Natural killer cell treated with Interleukin-12 subunit alpha and Interleukin-12 subunit beta and Interleukin-15 and Interleukin-18, amount 100 ng/mL, for 72 hours (primary cell): ENCODE measurements around the gene KLHDC8A. TPM values are rescaled to one million over a fixed set of nuclear protein-coding genes. Genes with fewer than 3 reads are reported as not detected.

Experiments used
- ATAC-seq, 2 donors: fragments of 150-1000 bp; cut with Tn5 transposase in 1 of 2; sonication (Bioruptor Pico), chemical (Tn5 transposase) in 1 of 2; 2 replicates each; pipeline ENCODE4 v1.10.0; 2021
- DNase-seq: peaks from one replicate; pipeline ENCODE4 v3.0.0; 2022; ENCODE audit warnings: low spot score
- H3K27ac Mint-ChIP-seq, 2 donors: 1 replicate in 1 of 2; 2 replicates in 1 of 2; pipeline ENCODE4 v1.8.0; 2022; ENCODE audit warnings: mixed read lengths in 2 of 2, mild to moderate bottlenecking in 1 of 2, moderate library complexity in 1 of 2
- H3K27me3 Mint-ChIP-seq, 2 donors: 1 replicate in 1 of 2; 2 replicates in 1 of 2; pipeline ENCODE4 v1.8.0; 2022; ENCODE audit warnings: mixed read lengths in 2 of 2
- H3K36me3 Mint-ChIP-seq: one replicate; pipeline ENCODE4 v1.8.0; 2022; ENCODE audit warnings: mixed read lengths
- H3K4me1 Mint-ChIP-seq, 2 donors: 1 replicate in 1 of 2; 2 replicates in 1 of 2; pipeline ENCODE4 v1.8.0; 2022; ENCODE audit warnings: low read depth in 2 of 2, mixed read lengths in 2 of 2, mild to moderate bottlenecking in 1 of 2
- H3K4me3 Mint-ChIP-seq: one replicate; pipeline ENCODE4 v1.8.0; 2022; ENCODE audit warnings: mixed read lengths
- H3K9me3 Mint-ChIP-seq: 2 replicates; pipeline ENCODE4 v1.8.0; 2022; ENCODE audit warnings: mixed read lengths
- total RNA-seq, 2 donors: library from RNA; stranded (reverse); gene quantifications; one replicate each; pipeline ENCODE4 v1.2.3, GENCODE V29; 2022

The KLHDC8A gene
- total RNA-seq, 2 donors from 2014 or later: not detected

DNA sequence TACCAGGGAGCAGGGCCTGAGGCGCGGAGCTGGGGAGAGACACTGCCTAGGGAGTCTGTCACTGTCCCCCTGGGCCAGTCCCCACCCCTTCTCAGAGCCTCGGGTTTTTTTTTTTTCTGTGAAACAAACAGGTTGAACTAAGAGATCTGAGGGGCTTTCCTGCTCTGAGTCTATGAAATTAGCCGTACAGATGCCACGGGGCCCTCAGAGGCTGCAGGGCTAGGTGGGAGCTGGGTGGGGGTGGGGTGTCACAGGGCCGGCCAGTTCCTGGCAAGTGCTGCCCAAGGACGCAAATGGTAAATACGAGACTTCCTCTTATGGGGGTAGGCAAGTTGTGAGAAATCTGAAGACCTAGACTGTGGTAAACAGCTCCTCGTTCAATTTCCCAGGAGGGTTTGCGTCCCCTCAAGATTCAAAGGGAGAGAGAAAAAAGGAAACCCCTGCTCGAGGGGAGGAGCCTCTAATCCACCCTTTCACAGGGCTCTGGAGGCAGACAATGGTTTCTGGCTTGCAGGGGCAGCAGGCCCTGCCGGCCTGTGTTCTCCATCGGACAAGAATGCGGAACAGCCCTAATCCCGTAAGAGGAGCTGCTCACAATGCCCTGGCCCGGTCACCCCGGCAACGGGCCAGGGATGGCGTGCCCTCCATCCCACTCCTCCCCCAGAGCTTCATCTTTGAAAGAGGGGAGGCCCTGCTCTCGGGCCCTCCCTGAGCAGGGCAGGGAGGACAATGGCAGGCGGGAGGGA, 43.0 kb downstream of the KLHDC8A start:
- Mint-ChIP-seq H3K27me3 (no peaks in the 10 kb centered on the region), H3K36me3 (no peaks in the 10 kb centered on the region)

DNA sequence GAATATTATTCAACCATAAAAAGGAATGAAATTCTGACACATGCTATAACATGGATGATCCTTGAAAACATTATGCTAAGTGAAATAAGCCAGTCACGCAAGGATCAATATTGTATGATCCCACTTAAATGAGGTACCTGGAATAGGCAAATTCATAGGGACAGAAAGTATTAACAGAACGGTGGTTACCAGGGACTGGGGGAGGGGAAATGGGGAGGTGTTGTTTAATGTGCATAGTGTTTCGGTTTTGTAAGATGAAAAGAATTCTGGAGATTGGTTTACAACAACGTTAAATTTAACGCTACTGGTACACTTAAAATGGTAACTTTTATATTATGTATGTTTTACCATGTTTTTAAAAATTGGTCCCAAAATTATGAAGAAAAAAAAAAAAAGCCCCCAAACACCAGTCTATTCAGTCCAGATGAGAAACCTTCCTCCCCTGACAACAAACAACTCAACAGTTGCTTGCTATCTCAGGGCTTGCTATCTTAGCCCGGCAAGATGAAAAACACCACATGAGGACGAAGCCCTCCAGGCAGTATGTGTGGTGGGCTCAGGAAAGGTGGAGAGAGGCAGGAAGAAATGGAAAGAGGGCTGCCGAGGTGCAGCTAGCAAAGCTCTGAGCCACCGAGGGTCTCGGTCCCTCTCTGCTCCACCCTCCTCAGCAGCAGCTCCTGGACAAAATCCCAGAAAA, 43.7 kb downstream of the KLHDC8A start:
- DNase-seq: no peak

More for the DNA sequence above, 43.0 kb downstream of the KLHDC8A start:
- DNase-seq (peak; percentile 77), ATAC-seq (peak; percentile 88 to 89)
- H3K4me1 Mint-ChIP-seq: peaks cover 63 to 65% of the 10 kb centered on the region in 2 donors
- H3K9me3 Mint-ChIP-seq: no peaks in the 10 kb centered on the region
- H3K4me3 Mint-ChIP-seq: peak overlapping the region; percentile 86
- peak overlapping the region; percentile 71 to 93 for H3K27ac Mint-ChIP-seq

DNA sequence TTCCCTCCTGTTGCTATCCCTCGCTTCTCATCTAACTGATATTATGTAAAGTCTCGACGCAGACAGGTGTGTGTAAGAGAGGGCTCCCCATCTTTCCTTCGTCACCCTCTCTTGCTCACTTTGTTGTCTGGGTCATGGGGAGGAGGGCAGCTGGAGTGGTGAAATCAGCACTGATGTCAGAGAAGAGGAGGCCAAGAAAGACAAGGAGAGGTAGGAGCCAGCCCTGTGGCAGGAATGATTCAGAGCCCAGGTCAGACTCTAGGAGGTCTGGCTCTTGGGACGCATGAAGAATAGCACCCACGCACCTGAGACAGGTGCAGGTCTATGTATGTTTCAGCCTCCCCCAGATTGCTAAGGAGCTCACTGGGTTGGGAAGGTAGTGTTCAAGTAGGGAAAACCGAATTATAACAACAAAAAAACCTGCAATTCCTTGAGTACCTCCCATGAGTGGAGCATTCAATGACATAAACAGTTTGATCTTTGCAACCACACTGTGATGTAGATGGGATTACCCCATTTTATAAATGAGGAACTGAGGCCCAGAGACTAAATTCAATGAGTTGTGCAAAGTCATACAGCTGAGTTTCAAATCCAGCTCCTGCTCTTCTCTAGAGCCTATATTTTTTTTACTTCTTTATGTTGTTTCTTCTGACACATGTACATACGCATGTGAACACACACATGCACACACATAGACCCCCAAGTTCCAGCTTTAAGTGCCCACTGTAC, 45.6 kb downstream of the KLHDC8A start:
- Mint-ChIP-seq H3K27ac (peak overlapping the region in 1 of 2 donors; percentile 56), H3K27me3 (no peaks in the 10 kb centered on the region), H3K9me3 (no peaks in the 10 kb centered on the region), H3K4me1 (peaks cover 42 to 47% of the 10 kb centered on the region in 2 donors), H3K36me3 (no peaks in the 10 kb centered on the region), H3K4me3 (peak overlapping the region; percentile 6)
- DNase-seq (no peak), ATAC-seq (no peak)

More for the DNA sequence above, 43.7 kb downstream of the KLHDC8A start:
- peak overlapping the region; percentile 86 for H3K4me3 Mint-ChIP-seq
- peak overlapping the region; percentile 71 to 93 for H3K27ac Mint-ChIP-seq
- no peaks in the 10 kb centered on the region for H3K36me3 Mint-ChIP-seq
- H3K4me1 Mint-ChIP-seq: peaks cover 56 to 61% of the 10 kb centered on the region in 2 donors
- no peak for ATAC-seq
- H3K9me3 Mint-ChIP-seq: no peaks in the 10 kb centered on the region
- H3K27me3 Mint-ChIP-seq: no peaks in the 10 kb centered on the region

DNA sequence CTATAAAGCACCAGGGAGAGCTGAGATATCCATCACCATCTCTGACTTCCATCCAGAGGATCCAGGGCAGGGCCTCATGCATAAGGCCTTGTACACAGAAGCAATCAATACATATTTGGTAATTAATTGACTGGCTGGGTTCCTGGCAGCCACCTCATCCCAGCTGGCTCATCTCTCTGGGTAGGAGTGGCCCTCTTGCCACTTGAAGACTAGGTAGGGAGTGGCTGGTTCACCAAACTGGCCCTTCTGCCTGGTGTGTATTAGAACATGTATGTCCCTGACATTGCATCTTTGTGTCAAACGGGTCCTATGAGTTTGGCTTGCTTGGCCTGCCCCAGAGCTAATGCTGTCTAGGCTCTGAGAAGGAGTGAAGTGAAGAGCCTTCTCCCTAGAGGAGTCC, 47.0 kb downstream of the KLHDC8A start:
- Mint-ChIP-seq H3K9me3 (no peaks in the 10 kb centered on the region), H3K36me3 (no peaks in the 10 kb centered on the region), H3K4me1 (peaks cover 41 to 49% of the 10 kb centered on the region in 2 donors), H3K27ac (no peak overlapping the region), H3K4me3 (no peak overlapping the region), H3K27me3 (no peaks in the 10 kb centered on the region)
- no peak for DNase-seq
- no peak for ATAC-seq

DNA sequence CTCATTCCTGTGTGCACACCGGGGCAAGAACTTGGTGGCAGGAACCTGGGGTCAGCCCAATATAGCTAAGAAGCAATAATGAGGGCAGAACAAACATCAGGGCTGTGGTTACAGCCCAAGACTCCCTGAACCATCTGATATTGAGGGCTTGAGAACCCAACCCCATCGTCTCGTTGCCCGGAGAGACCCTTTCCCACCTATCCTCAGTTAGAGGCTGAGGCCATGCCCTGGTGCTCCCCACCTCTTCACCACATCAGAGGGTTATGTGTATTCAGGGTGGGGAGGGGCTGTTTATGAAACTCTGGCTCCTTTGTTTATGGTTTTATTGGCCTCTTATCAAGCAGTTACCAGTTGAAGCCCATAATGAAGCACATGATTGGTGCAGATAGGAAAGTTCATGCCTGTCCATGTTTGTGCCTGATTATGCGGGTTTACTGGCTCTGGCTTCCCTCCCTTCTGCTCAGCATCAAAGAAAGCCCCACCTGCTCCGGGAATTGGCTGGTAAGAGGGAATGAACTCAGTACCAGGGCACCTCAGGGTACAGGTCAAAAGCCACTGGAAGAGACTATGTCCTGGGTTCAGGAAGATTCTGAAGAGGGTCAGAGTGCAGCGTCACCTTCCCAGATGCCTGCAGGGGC, 49.7 kb downstream of the KLHDC8A start:
- ATAC-seq (no peak), DNase-seq (no peak)
- Mint-ChIP-seq H3K4me3 (no peak overlapping the region), H3K36me3 (no peaks in the 10 kb centered on the region), H3K4me1 (peaks cover 18 to 31% of the 10 kb centered on the region in 2 donors), H3K27ac (no peak overlapping the region), H3K27me3 (no peaks in the 10 kb centered on the region), H3K9me3 (no peaks in the 10 kb centered on the region)

DNA sequence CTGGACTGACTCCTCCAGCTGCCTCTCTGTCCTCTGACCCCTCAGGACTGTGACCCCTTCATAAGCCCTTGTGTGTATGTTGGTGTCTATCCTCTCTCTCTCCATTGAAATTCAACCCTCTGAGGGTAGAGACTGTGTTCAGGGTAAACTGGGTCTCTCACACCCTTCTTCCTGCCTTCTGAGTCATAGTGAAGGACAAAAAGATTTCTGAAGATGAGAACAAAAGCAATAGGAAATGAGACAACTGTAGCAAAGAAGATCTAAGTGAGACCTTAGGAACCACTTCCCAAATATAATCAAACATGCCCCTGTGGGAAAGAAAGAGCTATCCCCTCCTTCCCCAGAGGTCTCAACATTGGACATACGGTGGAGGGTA, 52.0 kb downstream of the KLHDC8A start:
- ATAC-seq (peak in 1 of 2 donors; percentile 22), DNase-seq (no peak)
- no peaks in the 10 kb centered on the region for H3K27me3 Mint-ChIP-seq
- peak overlapping the region in 1 of 2 donors; percentile 57 for H3K27ac Mint-ChIP-seq
- no peak overlapping the region for H3K4me3 Mint-ChIP-seq
- no peaks in the 10 kb centered on the region for H3K9me3 Mint-ChIP-seq
- peaks cover 10 to 18% of the 10 kb centered on the region in 2 donors for H3K4me1 Mint-ChIP-seq
- H3K36me3 Mint-ChIP-seq: no peaks in the 10 kb centered on the region

DNA sequence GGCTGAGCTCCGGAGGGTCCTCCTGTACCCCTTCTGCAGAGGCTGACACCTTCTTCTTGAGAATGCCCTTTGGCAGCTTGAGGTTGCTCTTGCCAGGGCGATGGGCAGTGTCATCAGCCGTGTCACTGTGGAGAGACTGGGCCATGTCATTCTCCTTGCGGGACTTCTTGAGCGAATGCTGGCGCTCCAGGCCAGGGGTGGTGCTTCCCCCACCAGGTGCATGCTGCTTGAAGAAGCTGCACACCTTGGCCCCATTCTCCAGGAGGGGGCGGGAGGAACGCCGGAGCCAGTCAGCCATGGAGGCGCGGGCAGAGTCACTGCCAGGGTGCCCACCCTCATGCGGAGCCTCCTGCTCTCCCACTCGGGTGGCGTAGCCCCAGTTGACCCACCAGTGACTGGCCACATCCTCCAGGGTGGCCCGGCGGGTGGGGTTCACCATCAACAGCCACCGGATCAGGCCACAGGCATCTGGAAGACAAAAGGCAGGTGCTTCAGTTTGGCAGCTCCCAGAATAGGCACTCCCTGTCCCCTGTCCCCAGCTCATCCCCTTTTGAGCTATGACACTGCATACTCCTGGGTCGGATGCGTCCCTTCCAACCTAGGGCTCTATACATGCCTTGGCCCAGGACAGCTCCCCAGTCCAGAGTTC, 52.6 kb downstream of the KLHDC8A start:
- ATAC-seq: peak in 1 of 2 donors; percentile 36
- Mint-ChIP-seq H3K27ac (no peak overlapping the region), H3K27me3 (no peaks in the 10 kb centered on the region), H3K4me3 (no peak overlapping the region), H3K4me1 (peaks cover 10 to 18% of the 10 kb centered on the region in 2 donors), H3K9me3 (no peaks in the 10 kb centered on the region), H3K36me3 (no peaks in the 10 kb centered on the region)
- DNase-seq: no peak

DNA sequence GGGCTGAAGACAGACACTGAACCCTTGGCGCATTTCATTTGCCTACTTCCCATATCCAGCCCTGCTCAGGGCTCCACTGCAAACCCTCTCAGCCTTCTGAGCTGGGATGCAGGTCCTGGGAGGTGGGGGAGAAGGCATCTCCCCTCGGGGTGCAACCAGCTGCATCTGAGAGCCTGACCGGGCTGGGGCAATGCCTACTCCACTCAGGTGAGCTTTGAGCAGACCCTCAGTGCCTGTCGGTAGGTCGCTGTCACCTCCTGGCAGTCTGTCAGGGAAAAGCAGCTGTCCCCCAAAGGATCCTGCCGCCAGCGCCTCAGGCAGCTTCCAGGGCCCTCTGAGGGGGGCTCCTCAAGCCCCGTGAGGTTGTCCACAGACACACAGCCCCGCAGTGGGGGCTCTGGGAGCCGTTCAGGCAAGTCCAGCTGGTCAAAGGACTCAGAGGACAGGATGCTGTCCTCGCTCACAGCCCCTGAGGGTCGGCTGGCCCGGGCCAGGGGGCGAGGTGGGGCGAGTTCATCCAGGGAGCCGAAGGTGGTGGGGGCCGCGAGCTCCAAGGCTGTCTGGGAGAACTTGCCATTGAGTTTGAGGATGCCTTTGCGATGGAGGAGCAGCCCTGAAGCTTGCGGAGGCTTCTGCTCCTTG, 53.4 kb downstream of the KLHDC8A start:
- H3K4me3 Mint-ChIP-seq: no peak overlapping the region
- no peaks in the 10 kb centered on the region for H3K9me3 Mint-ChIP-seq
- no peak overlapping the region for H3K27ac Mint-ChIP-seq
- ATAC-seq (no peak), DNase-seq (no peak)
- H3K36me3 Mint-ChIP-seq: no peaks in the 10 kb centered on the region
- H3K4me1 Mint-ChIP-seq: peaks cover 10 to 17% of the 10 kb centered on the region in 2 donors
- H3K27me3 Mint-ChIP-seq: no peaks in the 10 kb centered on the region

DNA sequence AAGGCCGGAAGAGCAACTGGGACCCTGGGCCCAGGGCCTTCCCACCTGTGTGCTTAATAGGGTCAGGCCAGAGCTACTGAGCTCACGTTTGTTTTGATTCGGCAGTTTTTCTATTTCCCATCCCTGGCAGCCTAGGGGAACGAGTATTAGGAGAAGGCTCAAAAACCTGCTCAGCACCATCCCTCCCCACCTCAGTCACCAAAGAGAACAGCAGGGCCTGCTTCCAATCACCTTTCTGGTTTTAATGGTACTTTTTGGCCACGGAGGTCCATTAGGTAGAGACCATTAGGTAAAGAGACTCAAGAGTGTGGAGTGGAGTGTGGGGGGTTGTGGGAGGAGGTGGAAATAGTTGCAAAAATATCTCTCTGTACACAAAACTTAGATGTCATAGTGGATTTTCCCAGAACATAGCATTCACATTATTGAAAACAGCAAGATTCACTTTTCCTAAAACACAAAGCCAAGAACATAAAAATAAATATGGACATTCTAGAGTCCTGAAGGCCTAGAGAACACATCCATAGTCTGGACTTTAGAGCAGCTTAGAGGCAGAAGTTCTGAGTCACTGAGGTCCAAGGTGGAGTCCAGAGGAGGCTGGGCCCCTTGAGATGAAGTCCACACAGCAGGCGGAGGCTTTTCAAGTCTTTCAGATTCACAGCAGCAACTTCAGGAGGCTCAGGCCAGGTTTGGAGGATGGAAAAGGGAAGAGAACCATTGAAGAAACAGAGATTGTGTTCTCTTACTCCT, 54.7 kb downstream of the KLHDC8A start:
- H3K4me1 Mint-ChIP-seq: peaks cover 14 to 15% of the 10 kb centered on the region in 2 donors
- no peak overlapping the region for H3K4me3 Mint-ChIP-seq
- no peaks in the 10 kb centered on the region for H3K9me3 Mint-ChIP-seq
- no peak for ATAC-seq
- no peaks in the 10 kb centered on the region for H3K27me3 Mint-ChIP-seq
- H3K36me3 Mint-ChIP-seq: no peaks in the 10 kb centered on the region
- DNase-seq: no peak
- no peak overlapping the region for H3K27ac Mint-ChIP-seq

DNA sequence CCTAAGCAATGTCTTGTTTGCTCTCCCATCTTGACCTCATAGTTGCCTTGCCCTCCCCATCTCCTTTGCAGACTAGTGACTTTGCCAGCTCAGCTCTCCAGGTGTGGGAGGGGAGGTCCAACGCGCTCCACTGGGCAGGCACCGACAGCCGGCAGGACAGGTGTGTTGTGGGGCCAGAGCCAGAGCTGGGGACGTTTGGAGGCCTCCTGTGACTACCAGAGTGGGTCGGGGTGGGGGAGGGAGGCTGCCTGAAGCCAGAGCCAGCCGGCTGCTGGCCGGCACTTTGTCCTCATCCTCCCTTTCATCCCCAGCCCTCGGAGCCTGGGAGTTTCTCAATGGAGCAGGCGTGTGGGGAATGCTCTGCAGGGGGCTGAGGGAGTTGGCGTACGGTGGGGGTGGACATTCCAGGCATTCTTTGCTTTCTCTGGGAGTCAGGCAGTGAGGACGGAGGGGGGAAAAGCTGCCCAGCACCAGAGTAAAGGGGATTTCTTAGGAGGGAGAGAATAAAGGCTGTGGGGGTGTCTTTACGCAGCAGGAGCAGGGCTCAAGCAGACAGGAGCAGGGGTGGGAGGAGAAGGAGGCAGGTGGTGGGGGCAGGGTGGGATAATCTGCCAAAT, 55.4 kb downstream of the KLHDC8A start:
- H3K36me3 Mint-ChIP-seq: no peaks in the 10 kb centered on the region
- H3K4me1 Mint-ChIP-seq: peaks cover 17% of the 10 kb centered on the region in 2 donors
- H3K9me3 Mint-ChIP-seq: no peaks in the 10 kb centered on the region
- H3K27ac Mint-ChIP-seq: no peak overlapping the region
- H3K27me3 Mint-ChIP-seq: no peaks in the 10 kb centered on the region
- ATAC-seq: no peak
- no peak overlapping the region for H3K4me3 Mint-ChIP-seq
- DNase-seq: no peak

DNA sequence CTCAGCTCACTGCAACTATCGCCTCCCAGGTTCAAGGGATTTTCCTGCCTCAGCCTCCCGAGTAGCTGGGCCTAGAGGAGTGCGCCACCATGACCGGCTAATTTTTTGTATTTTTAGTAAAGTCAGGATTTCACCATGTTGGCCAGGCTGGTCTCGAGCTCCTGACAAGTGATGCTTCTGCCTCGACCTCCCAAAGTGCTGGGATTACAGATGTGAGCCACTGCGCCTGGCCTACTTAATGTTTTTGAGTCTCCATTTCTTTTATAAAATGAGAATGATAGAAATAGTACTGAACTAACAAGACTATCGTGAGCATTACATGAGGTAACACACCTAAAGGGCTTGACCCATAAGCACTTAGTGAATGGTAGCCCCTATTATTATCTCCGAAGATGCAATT, 56.6 kb downstream of the KLHDC8A start:
- H3K27me3 Mint-ChIP-seq: peaks cover 0 to 3% of the 10 kb centered on the region in 2 donors
- peaks cover 22 to 23% of the 10 kb centered on the region in 2 donors for H3K4me1 Mint-ChIP-seq
- no peak overlapping the region for H3K27ac Mint-ChIP-seq
- ATAC-seq (no peak), DNase-seq (no peak)
- H3K9me3 Mint-ChIP-seq: no peaks in the 10 kb centered on the region
- no peak overlapping the region for H3K4me3 Mint-ChIP-seq
- H3K36me3 Mint-ChIP-seq: no peaks in the 10 kb centered on the region
